Measurements from ENCODE around the gene PMEL. TPM values are rescaled to one million over a fixed set of nuclear protein-coding genes. Genes with fewer than 3 reads are reported as not detected.

Gene PMEL
- total and polyA plus RNA-seq, 9 of the 15 experiments (the other 6 are each of a cell fraction or from before 2014, with no cell fraction given), result 0.36 to 2.0 (median 0.98) TPM

GRCh38 chr12:55996715-55997534, 31.1 kb upstream of the PMEL start, which contains the start of gene SUOX (continued):
- TF ChIP-seq RREB1 (CRISPR knock-in tag; IDR thresholded peaks at IDR 0.05) (no peak), RHOXF2B (CRISPR knock-in tag; conservative IDR thresholded peaks at IDR 0.05) (0 out of 2 replicates have a peak, but pooled peaks have one; percentile 59), ZBTB43 (CRISPR knock-in tag; IDR thresholded peaks at IDR 0.05) (0 out of 2 replicates have a peak, but pooled peaks have one; percentile 43), NFE2 (IDR thresholded peaks at IDR 0.05; ENCODE audit: low read depth) (no peak), TOE1 (IDR thresholded peaks at IDR 0.05; ENCODE audit: borderline replicate concordance) (no peak), TOE1 (CRISPR knock-in tag; IDR thresholded peaks at IDR 0.05; ENCODE audit: borderline replicate concordance, low read depth) (no peak), CREM (IDR thresholded peaks at IDR 0.05; ENCODE audit: low read depth) (no peak), DLX4 (CRISPR knock-in tag; IDR thresholded peaks at IDR 0.05) (no peak), BDP1 (IDR thresholded peaks at IDR 0.05; ENCODE audit: insufficient read depth, insufficient read length) (no peak), SLC30A9 (CRISPR knock-in tag; IDR thresholded peaks at IDR 0.05) (no peak), ZKSCAN3 (CRISPR knock-in tag; IDR thresholded peaks at IDR 0.05) (no peak), STAT6 (CRISPR knock-in tag; IDR thresholded peaks at IDR 0.05) (no peak), ZNF280A (IDR thresholded peaks at IDR 0.05; ENCODE audit: low read depth, partially characterized antibody) (no peak), SAFB2 (IDR thresholded peaks at IDR 0.05; ENCODE audit: borderline replicate concordance, low read depth, low read length, severe bottlenecking) (no peak), PCBP1 (IDR thresholded peaks at IDR 0.05; ENCODE audit: low read depth, low read length, poor library complexity, severe bottlenecking) (no peak)
